H1 (cell line): ENCODE measurements around the gene TMEM106C. TPM values are rescaled to one million over a fixed set of nuclear protein-coding genes. Genes with fewer than 3 reads are reported as not detected.

Source experiments
- CTCF ChIA-PET: fragments of 300-600 bp; sonication (Branson Sonifier 250); formaldehyde crosslinking; loops from one replicate; lab custom pipeline; 2021; ENCODE audit not compliant: partially characterized antibody; lab: Charles Lee
- POLR2A ChIA-PET: fragments of 300-600 bp; sonication (Branson Sonifier 250); formaldehyde crosslinking; loops from one replicate; lab custom pipeline; 2021; ENCODE audit warnings: inconsistent platforms; ENCODE audit not compliant: partially characterized antibody; lab: Charles Lee
- DNase-seq, 2 experiments: peaks; one replicate each; pipeline versions ENCODE4 v3.0.0 to v3.0.0-alpha.2; 2010 to 2022; ENCODE audit warnings: low spot score in 2 of 2, low read depth in 1 of 2, mixed read lengths in 1 of 2
- FAIRE-seq: peaks from 2 replicates; lab custom pipeline; 2011; peaks lifted over from hg19 to GRCh38; lab: Jason Lieb, UNC
- H2AFZ ChIP-seq: 2 replicates; pipeline ENCODE4 v1.8.1; 2012; ENCODE audit warnings: low read length, inconsistent platforms
- H2AK5ac ChIP-seq: 2 replicates; pipeline ENCODE4 v1.6.1; 2013; ENCODE audit warnings: low read depth, low read length
- H2BK120ac ChIP-seq: replicated peaks from 2 replicates; pipeline ENCODE3; 2013; ENCODE audit warnings: low read depth, low read length, inconsistent platforms
- H2BK12ac ChIP-seq: 2 replicates; pipeline ENCODE4 v1.6.1; 2013; ENCODE audit warnings: low read depth, low read length
- H2BK15ac ChIP-seq: 2 replicates; pipeline ENCODE4 v1.6.1; 2013; ENCODE audit warnings: low read length
- H2BK20ac ChIP-seq: 2 replicates; pipeline ENCODE4 v1.6.1; 2013; ENCODE audit warnings: low read length
- H2BK5ac ChIP-seq: 2 replicates; pipeline ENCODE4 v1.6.1; 2013; ENCODE audit warnings: low read depth, low read length
- H3K14ac ChIP-seq: 2 replicates; pipeline ENCODE4 v1.6.1; 2013; ENCODE audit warnings: inconsistent platforms; ENCODE audit not compliant: insufficient read length
- H3K18ac ChIP-seq: 2 replicates; pipeline ENCODE4 v1.6.1; 2013; ENCODE audit warnings: low read length; ENCODE audit errors: extremely low read depth
- H3K23ac ChIP-seq: 2 replicates; pipeline ENCODE4 v1.6.1; 2013; ENCODE audit warnings: inconsistent platforms; ENCODE audit not compliant: insufficient read length
- H3K23me2 ChIP-seq: 2 replicates; pipeline ENCODE4 v1.6.1; 2013; ENCODE audit warnings: low read depth, low read length
- H3K27ac ChIP-seq: 2 replicates; pipeline ENCODE4 v1.6.1; 2011; ENCODE audit warnings: low read depth, low read length, inconsistent platforms
- H3K27me3 ChIP-seq, 4 experiments: replicated peaks in 1 of 4; 1 replicate in 1 of 4; 2 replicates in 3 of 4; pipeline versions ENCODE4 v1.6.1 to v1.8.1; 2011 to 2013; ENCODE audit warnings: low read length in 3 of 4, mild to moderate bottlenecking in 3 of 4, inconsistent platforms in 2 of 4, mixed read lengths in 2 of 4, moderate library complexity in 1 of 4; ENCODE audit not compliant: control insufficient read depth in 3 of 4, insufficient read depth in 3 of 4; ENCODE audit errors: extremely low read depth in 1 of 4
- H3K36me3 ChIP-seq, 4 experiments: 2 replicates each; pipeline versions ENCODE4 v1.6.1 to v1.8.1; 2011 to 2013; ENCODE audit warnings: mild to moderate bottlenecking in 4 of 4, low read length in 3 of 4, moderate library complexity in 2 of 4, control low read depth in 1 of 4, inconsistent platforms in 1 of 4; ENCODE audit not compliant: insufficient read depth in 4 of 4, control insufficient read depth in 2 of 4
- H3K4ac ChIP-seq: replicated peaks from 2 replicates; pipeline ENCODE3; 2013; ENCODE audit warnings: low read length, low read depth, mixed read lengths, inconsistent platforms; ENCODE audit not compliant: insufficient read length
- H3K4me1 ChIP-seq, 4 experiments: replicated peaks in 1 of 4; 1 replicate in 1 of 4; 2 replicates in 3 of 4; pipeline versions ENCODE4 v1.6.1 to v1.8.1; 2011 to 2013; ENCODE audit warnings: low read length in 3 of 4, inconsistent platforms in 2 of 4, mixed read lengths in 1 of 4; ENCODE audit not compliant: insufficient read depth in 4 of 4, control insufficient read depth in 3 of 4
- H3K4me2 ChIP-seq, 2 experiments: 2 replicates each; pipeline versions ENCODE4 v1.6.1 to v1.8.1; 2011 to 2013; ENCODE audit warnings: low read depth in 2 of 2, low read length in 2 of 2, control low read depth in 1 of 2, inconsistent platforms in 1 of 2, mild to moderate bottlenecking in 1 of 2; ENCODE audit not compliant: insufficient read depth in 1 of 2
- H3K4me3 ChIP-seq, 4 experiments: fragments of 200-600, 300-600 bp in 1 of 4; sonication (generic), shearing (Covaris generic), sonication (Bioruptor Twin) in 1 of 4; 2 replicates each; pipeline versions ENCODE4 v1.5.1 to v1.8.1; 2011 to 2016; ENCODE audit warnings: low read length in 4 of 4, low read depth in 3 of 4, control low read depth in 2 of 4, inconsistent platforms in 2 of 4, mild to moderate bottlenecking in 2 of 4, mixed read lengths in 1 of 4, moderate library complexity in 1 of 4; ENCODE audit not compliant: insufficient read depth in 2 of 4; ENCODE audit errors: extremely low read depth in 1 of 4
- H3K56ac ChIP-seq: replicated peaks from 2 replicates; pipeline ENCODE3; 2013; ENCODE audit warnings: low read depth, mild to moderate bottlenecking, mixed read lengths, low read length, inconsistent platforms; ENCODE audit not compliant: insufficient read length
- H3K79me1 ChIP-seq: 2 replicates; pipeline ENCODE4 v1.6.1; 2013; ENCODE audit warnings: low read depth, low read length, control low read depth
- H3K79me2 ChIP-seq, 2 experiments: 2 replicates each; pipeline versions ENCODE4 v1.6.1 to v1.8.1; 2012 to 2013; ENCODE audit warnings: low read length in 2 of 2, mild to moderate bottlenecking in 2 of 2, inconsistent platforms in 1 of 2; ENCODE audit not compliant: insufficient read depth in 2 of 2, control insufficient read depth in 1 of 2
- H3K9ac ChIP-seq, 4 experiments: replicated peaks in 1 of 4; 1 replicate in 1 of 4; 2 replicates in 3 of 4; pipeline versions ENCODE4 v1.6.1 to v1.8.1; 2011 to 2013; ENCODE audit warnings: low read depth in 3 of 4, low read length in 3 of 4, control low read depth in 2 of 4, mild to moderate bottlenecking in 2 of 4, moderate library complexity in 2 of 4, inconsistent platforms in 1 of 4; ENCODE audit errors: extremely low read depth in 1 of 4
- H3K9me3 ChIP-seq, 2 experiments: 2 replicates each; pipeline versions ENCODE4 v1.6.1 to v1.8.1; 2012 to 2013; ENCODE audit warnings: mild to moderate bottlenecking in 2 of 2, moderate library complexity in 2 of 2, control low read depth in 1 of 2, inconsistent platforms in 1 of 2, low read depth in 1 of 2, low read length in 1 of 2, mixed read lengths in 1 of 2; ENCODE audit not compliant: insufficient read depth in 2 of 2
- H4K20me1 ChIP-seq, 2 experiments: replicated peaks in 1 of 2; 2 replicates each; pipeline versions ENCODE3 to v1.8.1; 2011 to 2013; ENCODE audit warnings: inconsistent platforms in 2 of 2, low read length in 2 of 2, mild to moderate bottlenecking in 1 of 2; ENCODE audit not compliant: insufficient read depth in 2 of 2, control insufficient read depth in 1 of 2
- H4K5ac ChIP-seq: 2 replicates; pipeline ENCODE4 v1.6.1; 2013; ENCODE audit warnings: low read length, low read depth, mixed read lengths, inconsistent platforms; ENCODE audit not compliant: insufficient read length
- H4K8ac ChIP-seq: 2 replicates; pipeline ENCODE4 v1.8.0; 2013; ENCODE audit warnings: mild to moderate bottlenecking, moderate library complexity, low read length, inconsistent platforms; ENCODE audit not compliant: insufficient read depth; ENCODE audit errors: extremely low read depth
- H4K91ac ChIP-seq: replicated peaks from 2 replicates; pipeline ENCODE3; 2013; ENCODE audit warnings: low read length, mixed read lengths, inconsistent platforms; ENCODE audit not compliant: insufficient read length
- CBX5 ChIP-seq: fragments of 300-800, 300-1000 bp; sonication (generic); IDR thresholded peaks from 2 replicates; pipeline ENCODE4 v1.7.1; 2016; ENCODE audit warnings: antibody characterized with exemption, low read length, low read depth
- KDM5A ChIP-seq: fragments of 200-600 bp; IDR thresholded peaks from 2 replicates; pipeline ENCODE4 v1.7.1; 2012; ENCODE audit warnings: mild to moderate bottlenecking, low read length, inconsistent platforms, mixed read lengths
- RNF2 ChIP-seq: fragments of 200-900, 300-1000 bp; sonication (generic); IDR thresholded peaks from 2 replicates; pipeline ENCODE4 v1.7.1; 2016; ENCODE audit warnings: borderline replicate concordance, low read depth, mild to moderate bottlenecking, antibody characterized with exemption, low read length; ENCODE audit not compliant: poor library complexity, severe bottlenecking; ENCODE audit errors: missing control alignments
- TAF1 ChIP-seq: IDR thresholded peaks from 2 replicates; pipeline ENCODE4 v1.6.1; 2011; ENCODE audit warnings: mild to moderate bottlenecking, low read depth, low read length
- WGBS, 2 experiments: shearing (Covaris generic) in 1 of 2; methylation state at CpG; one replicate each; pipeline versions ENCODE4 v1.1.6 to v1.1.7; 2013 to 2015; ENCODE audit warnings: low lambda C conversion rate in 2 of 2, mixed read lengths in 2 of 2, inconsistent platforms in 1 of 2, low coverage in 1 of 2, missing lambda C conversion rate in 1 of 2; ENCODE audit not compliant: insufficient replicate concordance in 2 of 2, insufficient coverage in 1 of 2, insufficient read length in 1 of 2; ENCODE audit errors: extremely low coverage in 1 of 2, missing lambda C conversion rate in 1 of 2; 5-methylcytosine and 5-hydroxymethylcytosine counted together
- polyA plus RNA-seq, 7 experiments: library from polyadenylated mRNA; depleted of rRNA in 3 of 7; stranded (reverse) in 5 of 7; unstranded in 2 of 7; fragments of >200 nt in 5 of 7; fragments of 200-250 nt in 2 of 7; gene quantifications; 1 replicate in 5 of 7; 2 replicates in 1 of 7; 4 replicates in 1 of 7; pipeline versions ENCODE4 v1.2.1 to v1.2.3, GENCODE V29; 2011 to 2013; ENCODE audit warnings: missing spikeins in 2 of 7, mixed read lengths in 2 of 7
- total RNA-seq: library from RNA; stranded (reverse); fragmentation: NEBNext Ultra II Directional; extraction: Animal tissue kit (Norgen Biotek cat#: 25700); gene quantifications from 2 replicates; pipeline ENCODE4 v1.2.1, GENCODE V29; 2021

Gene TMEM106C
- total and polyA plus RNA-seq, 2 of the 8 experiments (the other 6 are each of a cell fraction or from before 2014, with no cell fraction given): 36.6 to 45.3 TPM

GRCh38 chr12:47997321-47997720 lies 33.9 kb downstream of the TMEM106C start:
- no peak overlapping the region for H2BK120ac ChIP-seq
- no peak overlapping the region for H4K5ac ChIP-seq
- 81% methylated on average over 3 of the region's 3 CpGs; no CpG with 5 or more reads in 1 of the 2 experiments for WGBS, 2 experiments
- H2AK5ac ChIP-seq: no peak overlapping the region
- H3K27ac ChIP-seq: no peak overlapping the region
- H3K9me3 ChIP-seq: no peaks in the 10 kb centered on the region
- no peak overlapping the region for H4K91ac ChIP-seq
- peaks cover 0 to 8% of the 10 kb centered on the region in 2 experiments for H4K20me1 ChIP-seq
- H3K79me1 ChIP-seq: no peaks in the 10 kb centered on the region; the same call in 1 of the 2 replicates
- H2BK12ac ChIP-seq: no peak overlapping the region
- no peak for TF ChIP-seq KDM5A
- no peak for TF ChIP-seq RNF2
- TF ChIP-seq CBX5: no peak
- TF ChIP-seq TAF1: no peak
- no peak overlapping the region for H3K9ac ChIP-seq
- CTCF ChIA-PET: no interaction called here
- no peak for DNase-seq
- H3K4ac ChIP-seq: no peak overlapping the region
- H3K79me2 ChIP-seq: no peaks in the 10 kb centered on the region
- H3K4me3 ChIP-seq: no peak overlapping the region
- no peak overlapping the region for H3K18ac ChIP-seq
- no peak overlapping the region for H3K4me2 ChIP-seq
- POLR2A ChIA-PET: no interaction called here
- H2AFZ ChIP-seq: no peak overlapping the region
- FAIRE-seq: no peak
- peaks cover 5 to 9% (median 7%) of the 10 kb centered on the region in 4 experiments for H3K4me1 ChIP-seq
- H4K8ac ChIP-seq: no peak overlapping the region
- H3K23me2 ChIP-seq: peaks cover 10% of the 10 kb centered on the region
- H2BK15ac ChIP-seq: no peak overlapping the region
- no peak overlapping the region for H2BK20ac ChIP-seq
- no peak overlapping the region for H3K23ac ChIP-seq
- no peaks in the 10 kb centered on the region for H3K36me3 ChIP-seq
- peaks cover 22 to 76% (median 60%) of the 10 kb centered on the region in 4 experiments for H3K27me3 ChIP-seq
- no peak overlapping the region for H3K56ac ChIP-seq
- no peak overlapping the region for H3K14ac ChIP-seq
- no peak overlapping the region for H2BK5ac ChIP-seq
